Right renal pelvis (tissue), 4 donors: Measurements from ENCODE around the gene GLOD4. TPM values are rescaled to one million over a fixed set of nuclear protein-coding genes. Genes with fewer than 3 reads are reported as not detected.
"Not testable (repeated sequence)": the region's sequence is repeated elsewhere in the genome, so short reads cannot be mapped to it uniquely, and the experiment has no call there.

Source experiments
- DNase-seq, 4 donors: peaks; one replicate each; pipeline ENCODE4 v3.0.0-alpha.2; 2013; ENCODE audit warnings: low read depth in 4 of 4, low spot score in 3 of 4, missing footprints in 1 of 4
- polyA plus RNA-seq, 4 donors: library from polyadenylated mRNA; unstranded; fragments of 120-200 nt; gene quantifications; one replicate each; pipeline ENCODE4 v1.2.1, GENCODE V29; 2013; ENCODE audit not compliant: insufficient read length in 4 of 4

The GLOD4 gene, protein sequence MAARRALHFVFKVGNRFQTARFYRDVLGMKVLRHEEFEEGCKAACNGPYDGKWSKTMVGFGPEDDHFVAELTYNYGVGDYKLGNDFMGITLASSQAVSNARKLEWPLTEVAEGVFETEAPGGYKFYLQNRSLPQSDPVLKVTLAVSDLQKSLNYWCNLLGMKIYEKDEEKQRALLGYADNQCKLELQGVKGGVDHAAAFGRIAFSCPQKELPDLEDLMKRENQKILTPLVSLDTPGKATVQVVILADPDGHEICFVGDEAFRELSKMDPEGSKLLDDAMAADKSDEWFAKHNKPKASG
- polyA plus RNA-seq, result 100 to 1,000 TPM; 108 to 136 (median 119) TPM

DNA sequence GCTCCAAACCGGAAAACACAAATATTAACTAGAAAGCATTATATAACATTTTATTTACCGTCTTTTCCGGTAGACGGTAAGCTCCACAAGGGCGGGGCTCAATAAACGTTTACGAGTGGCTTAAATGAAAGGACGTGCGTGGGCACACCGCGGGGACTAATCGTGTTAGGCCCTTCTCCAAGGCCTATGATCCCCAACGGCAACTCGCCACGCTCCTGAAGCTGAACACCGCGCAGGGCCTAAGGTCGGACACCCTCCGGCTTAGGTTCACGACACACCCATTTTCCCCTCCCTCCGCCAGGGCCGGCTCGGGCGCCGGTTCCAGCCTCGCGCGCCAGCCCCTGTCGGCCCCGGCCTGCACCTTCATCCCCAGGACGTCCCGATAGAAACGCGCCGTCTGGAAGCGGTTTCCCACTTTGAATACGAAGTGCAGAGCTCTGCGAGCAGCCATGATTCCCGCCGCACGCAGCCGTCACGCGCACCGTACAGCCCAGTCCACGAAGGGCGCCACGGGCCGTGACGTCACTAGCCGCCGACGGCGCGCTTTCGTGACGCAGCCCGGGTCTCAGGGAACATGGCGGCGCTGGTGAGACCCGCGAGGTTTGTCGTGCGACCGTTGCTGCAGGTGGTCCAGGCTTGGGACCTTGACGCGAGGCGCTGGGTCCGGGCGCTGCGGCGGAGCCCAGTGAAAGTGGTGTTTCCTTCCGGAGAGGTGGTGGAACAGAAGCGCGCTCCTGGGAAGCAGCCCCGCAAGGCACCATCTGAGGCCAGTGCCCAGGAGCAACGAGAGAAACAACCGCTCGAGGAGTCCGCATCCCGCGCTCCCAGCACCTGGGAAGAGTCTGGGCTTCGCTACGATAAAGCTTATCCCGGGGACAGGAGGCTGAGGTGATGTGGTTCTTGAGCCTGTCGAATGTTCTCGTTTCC, at the start of gene GLOD4, which contains the start of gene MRM3:
Gene GLOD4 (minus strand): TSS at position 476 of the 927 bp plus-strand sequence. CDS start 25 bp downstream, at position 451.
Gene MRM3 (plus strand): TSS at position 549 of the 927 bp plus-strand sequence. CDS start 26 bp downstream, at position 575.
- peak; percentile 81 to 94 (median 84) for DNase-seq

GRCh38 chr17:830950-831349, 48.9 kb upstream of the GLOD4 start:
- DNase-seq, result no peak

DNA sequence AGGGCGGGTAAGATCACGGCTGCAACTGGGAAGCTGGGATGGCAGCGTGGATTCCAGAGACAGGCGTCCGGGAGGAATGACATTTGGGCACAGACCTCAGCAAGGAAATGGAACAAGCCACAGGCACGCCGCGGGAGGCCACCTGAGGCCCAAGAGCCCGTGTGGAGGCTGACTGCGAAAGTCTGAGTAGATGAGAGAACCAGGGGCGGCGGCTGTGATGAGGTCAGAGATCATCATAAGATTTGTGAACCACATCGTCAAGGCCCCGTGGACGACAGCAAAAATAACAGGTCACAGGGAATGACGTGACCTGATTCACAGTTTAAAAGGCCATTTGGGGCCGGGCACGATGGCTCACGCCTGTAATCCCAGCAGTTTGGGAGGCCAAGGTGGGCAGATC, 48.3 kb upstream of the GLOD4 start:
- DNase-seq, result no peak

GRCh38 chr17:829614-830013, 47.5 kb upstream of the GLOD4 start:
- not testable (repeated sequence) for DNase-seq

DNA sequence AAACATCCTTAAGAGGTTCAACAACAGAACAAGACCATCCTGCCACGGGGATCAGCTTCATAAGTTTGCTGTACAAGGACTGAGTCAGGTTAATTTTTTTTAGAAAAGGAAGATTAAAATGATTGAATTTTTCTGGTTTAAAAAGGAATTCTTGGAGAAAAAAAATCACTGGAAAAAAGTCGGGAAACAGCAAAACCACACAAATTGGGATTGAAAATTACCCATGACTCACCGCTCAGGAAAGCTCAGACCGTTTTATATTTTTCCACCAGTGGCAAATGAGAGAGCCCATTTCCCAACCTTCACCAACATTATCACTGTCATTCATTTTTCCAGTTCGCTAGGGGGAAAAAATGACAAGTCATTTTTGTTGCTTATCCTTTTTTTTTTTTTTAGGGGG, 46.7 kb upstream of the GLOD4 start:
- no peak for DNase-seq

GRCh38 chr17:826778-827177, 44.7 kb upstream of the GLOD4 start:
- DNase-seq, result no peak

DNA sequence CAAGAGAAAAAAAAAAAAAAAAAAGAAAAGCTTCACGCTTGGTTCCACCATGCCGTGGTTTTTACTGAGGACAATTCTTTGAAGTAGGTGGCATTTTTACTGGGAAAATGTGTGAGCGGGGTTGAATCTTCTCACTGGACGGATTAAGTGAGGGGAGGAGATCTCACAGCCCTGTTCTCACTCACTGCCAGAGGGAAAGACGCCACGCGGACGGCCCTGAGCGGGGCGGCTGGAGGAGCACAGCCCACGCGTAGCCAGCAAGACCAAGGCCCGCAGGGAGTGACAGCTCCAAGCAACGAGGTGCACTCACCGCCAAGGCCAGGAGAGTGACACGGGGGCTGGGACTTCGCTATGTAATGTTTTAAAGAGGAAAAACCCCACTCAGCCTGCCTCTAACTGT, 43.1 kb upstream of the GLOD4 start:
- no peak for DNase-seq

- no peak for DNase-seq
Measured at GRCh38 chr17:824378-824777, 42.3 kb upstream of the GLOD4 start.

- no peak for DNase-seq
Measured at GRCh38 chr17:823501-823902, 41.4 kb upstream of the GLOD4 start.

DNA sequence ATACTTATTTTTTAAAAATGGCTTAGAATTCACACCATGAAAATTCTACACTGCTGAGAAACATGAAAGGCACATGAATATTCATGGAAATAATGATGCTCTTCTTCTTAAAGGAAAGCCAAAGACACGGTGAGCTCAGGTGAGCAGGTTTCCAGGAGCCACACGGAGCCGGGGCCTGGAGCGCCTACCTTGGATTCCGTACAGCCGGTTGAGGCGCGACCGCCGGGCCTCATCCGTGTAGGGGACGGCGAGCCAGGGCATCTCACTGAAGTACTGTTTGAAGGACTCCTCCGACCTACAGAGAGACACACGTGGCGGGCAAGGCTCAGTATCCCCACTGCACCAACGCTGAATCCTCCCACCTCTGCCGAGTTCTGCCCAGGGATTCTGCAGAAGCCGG, 37.2 kb upstream of the GLOD4 start:
- no peak for DNase-seq

GRCh38 chr17:814371-814770, 32.3 kb upstream of the GLOD4 start:
- no peak for DNase-seq

DNA sequence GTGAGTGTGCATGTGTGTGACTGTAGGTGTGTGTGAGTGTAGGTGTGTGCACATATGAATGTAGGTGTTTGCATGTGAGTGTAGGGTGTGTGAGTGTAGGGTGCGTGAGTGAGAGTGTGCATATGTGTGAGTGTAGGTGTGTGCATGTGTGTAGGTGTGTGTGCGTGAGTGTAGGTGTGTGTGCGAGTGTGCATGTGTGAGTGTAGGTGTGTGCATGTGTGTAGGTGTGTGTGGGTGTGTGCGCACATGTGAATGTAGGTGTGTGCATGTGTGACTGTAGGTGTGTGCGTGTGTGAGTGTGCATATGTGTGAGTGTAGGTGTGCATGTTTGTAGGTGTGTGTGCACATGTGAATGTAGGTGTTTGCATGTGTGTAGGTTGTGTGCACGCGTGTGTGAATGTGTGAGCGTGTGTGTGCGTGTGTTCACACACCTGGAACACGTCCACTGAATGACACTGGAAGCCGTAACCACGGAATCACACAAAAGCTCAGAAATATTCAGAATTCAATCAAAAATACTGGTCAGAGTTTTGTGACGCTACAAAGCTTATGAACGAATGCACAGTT, 30.6 kb upstream of the GLOD4 start:
- DNase-seq, result no peak

DNA sequence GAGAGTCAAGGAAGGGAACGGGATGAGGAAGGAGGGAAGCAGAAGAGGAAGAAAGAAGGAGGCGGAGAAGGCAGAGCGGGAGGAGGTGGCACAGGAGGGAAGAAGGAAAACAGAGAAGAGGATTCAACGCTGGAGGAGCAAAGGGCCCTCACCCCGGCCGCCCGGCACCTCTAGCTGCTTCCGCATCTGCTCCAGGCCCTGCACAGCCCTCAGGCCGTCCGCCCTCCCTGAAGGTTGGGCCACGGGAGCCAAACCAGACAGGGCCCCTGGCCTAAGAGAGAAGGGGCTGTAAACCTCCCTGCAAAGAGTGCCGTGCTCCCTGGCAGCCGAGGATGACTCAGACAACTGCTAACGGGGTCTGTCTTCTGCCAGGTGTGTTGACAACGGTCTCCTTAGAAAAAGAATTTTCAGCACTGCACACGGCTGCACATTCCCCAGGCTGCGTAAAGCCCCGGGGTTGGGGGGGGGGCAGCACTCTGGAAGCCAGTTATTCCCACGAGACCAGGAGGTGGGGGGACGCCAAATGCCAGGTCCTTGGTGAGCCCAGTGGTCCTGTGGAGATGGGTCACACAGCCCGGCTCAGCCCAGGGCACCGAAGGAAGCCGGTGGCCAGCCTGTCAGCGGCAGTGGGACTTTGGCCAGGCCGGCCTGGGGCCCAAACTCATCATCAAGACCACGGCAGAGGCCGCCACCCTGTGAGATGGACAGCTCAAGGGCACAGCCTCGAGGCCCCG, 29.1 kb upstream of the GLOD4 start:
- no peak for DNase-seq

GRCh38 chr17:807523-808294, 25.6 kb upstream of the GLOD4 start:
- DNase-seq, result no peak

GRCh38 chr17:806781-807522, 24.9 kb upstream of the GLOD4 start:
- DNase-seq, result no peak

GRCh38 chr17:806346-806745, 24.3 kb upstream of the GLOD4 start:
- no peak for DNase-seq

DNA sequence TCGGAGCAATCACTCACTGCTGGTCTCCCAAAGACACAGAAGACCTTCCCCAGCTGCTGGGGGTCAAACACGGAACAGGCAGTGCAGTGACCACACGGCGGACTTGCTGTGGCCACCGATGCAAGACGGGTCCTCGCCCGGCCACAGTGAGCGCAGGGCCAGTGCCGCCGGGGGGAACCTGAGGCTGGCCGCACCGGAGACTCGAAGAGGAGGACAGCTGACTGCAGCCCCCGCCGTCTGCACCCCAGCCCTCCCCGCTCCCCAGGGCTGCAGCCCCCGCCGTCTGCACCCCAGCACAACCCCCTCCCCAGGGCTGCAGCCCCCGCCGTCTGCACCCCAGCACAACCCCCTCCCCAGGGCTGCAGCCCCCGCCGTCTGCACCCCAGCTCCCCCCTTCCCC, 23.8 kb upstream of the GLOD4 start:
- not testable (repeated sequence) for DNase-seq

DNA sequence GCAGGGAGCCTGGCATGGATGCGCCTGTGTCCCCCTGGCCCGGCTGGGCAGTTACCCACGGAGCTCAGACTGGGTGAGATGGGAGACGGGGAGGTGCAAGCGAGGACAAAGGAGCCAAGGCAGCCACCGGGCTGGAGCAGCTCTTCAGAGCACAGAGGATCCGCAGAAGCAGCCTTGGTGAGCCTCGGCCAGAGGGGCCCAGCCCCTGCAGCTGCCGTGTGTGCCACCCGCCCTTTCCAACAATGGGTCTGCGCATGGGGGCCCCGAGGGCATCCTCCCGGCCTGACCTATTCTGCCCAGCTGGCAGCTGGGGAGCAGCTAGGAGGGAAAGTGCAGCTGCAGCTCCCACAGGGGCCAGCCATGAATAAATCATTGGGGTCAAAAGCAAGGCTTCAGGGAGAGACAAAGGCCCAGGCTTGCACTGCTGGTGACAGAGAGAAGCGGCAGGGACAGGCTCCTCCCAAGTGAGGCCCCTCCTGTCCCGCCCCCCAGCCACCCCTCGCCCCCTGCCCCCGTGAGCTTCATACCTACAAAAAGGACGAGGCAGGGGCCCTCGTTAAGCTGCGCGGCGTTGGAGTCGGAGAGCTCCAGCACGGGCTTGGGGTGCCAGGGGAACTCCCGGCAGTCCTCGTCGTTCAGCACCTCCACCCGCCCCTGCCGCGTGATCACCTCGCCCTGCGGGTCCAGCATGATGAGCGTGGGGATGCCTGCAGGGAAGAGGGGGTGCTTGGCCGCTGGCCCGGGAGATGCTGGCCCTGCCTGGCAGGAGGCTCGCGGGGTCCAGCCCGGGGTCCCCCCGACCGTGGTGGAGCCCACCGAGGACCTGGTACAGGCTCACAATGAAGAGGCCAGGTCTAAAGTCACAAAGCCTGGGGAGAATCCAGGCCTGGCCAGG, 22.7 kb upstream of the GLOD4 start:
- no peak for DNase-seq
